ENCODE data around the gene PLA2G4A.

- no peak for TF ChIP-seq POLR2AphosphoS5 (IDR thresholded peaks at IDR 0.05; ENCODE audit: borderline replicate concordance, low read depth, low read length)
- TF ChIP-seq EZH2 (IDR thresholded peaks at IDR 0.05): no peak
Measured at GRCh38 chr1:186798960-186799688, 29.6 kb upstream of the PLA2G4A start.

Measured in SK-N-MC (cell line).